ENCODE results near the gene WWP2.
"Not testable (repeated sequence)": the region's sequence is repeated elsewhere in the genome, so short reads cannot be mapped to it uniquely, and the experiment has no call there.

The WWP2 gene

DNA sequence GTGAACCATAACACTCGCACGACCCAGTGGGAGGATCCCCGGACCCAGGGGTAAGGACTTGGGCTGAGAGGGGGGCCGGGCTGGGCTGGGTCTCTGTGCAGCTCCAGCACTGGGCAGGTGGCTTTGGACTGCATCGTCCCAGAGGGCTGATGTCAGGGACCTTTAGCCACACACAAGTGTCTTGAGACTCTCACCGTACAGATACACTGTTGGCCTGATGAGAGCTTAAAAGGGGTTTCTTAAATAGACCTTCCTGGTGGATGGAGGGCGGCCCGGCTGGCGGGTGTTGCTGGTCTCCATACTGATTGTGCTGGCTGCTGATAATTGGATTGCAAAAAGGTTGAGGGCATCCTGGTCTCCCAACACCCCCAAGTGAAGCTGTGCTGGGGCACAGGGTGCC lies 167.3 kb downstream of the WWP2 start:
- no peak for DNase-seq

DNA sequence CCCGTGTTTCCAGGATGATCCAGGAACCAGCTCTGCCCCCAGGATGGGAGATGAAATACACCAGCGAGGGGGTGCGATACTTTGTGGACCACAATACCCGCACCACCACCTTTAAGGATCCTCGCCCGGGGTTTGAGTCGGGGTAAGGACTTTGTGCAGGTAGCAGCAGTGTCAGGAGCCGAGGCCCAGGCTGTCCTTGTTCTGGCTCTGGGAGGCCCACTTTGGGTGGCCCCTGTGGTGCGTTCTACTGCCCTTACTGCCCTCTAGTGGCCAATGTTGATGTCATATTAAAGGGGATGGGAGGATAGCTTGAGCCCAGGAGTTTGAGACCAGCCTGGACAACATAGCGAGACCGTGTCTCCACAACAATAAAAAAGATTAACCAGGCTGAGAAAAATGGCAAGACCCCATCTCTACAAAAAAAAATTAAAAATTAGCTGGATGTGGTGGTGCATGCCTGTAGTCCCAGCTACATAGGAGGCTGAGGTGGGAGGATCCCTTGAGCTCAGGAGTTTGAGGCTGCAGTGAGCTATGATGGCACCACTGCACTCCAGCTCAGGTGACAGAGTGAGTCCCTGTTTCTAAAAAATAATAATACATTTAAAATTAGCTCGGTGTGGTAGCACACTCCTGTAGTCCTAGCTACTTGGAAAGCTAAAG lies 168.1 kb downstream of the WWP2 start:
- peak; percentile 63 for DNase-seq

DNA sequence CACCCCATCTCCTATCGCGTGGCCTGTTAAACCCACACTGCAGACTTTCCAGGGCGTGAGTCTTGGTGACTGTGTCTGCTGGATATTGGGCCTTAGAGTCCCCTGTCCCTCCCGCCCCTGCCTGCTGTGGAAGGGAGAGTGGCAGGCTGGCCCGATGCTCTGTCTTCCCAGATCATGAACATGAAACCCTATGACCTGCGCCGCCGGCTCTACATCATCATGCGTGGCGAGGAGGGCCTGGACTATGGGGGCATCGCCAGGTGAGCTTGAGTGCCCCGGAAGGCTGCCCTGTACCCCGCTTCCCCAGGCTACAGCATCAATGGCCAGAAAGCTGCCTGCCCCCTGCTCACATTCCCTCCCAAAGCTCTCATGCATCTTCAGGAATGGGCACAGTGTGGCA lies 169.5 kb downstream of the WWP2 start:
- DNase-seq = no peak

DNA sequence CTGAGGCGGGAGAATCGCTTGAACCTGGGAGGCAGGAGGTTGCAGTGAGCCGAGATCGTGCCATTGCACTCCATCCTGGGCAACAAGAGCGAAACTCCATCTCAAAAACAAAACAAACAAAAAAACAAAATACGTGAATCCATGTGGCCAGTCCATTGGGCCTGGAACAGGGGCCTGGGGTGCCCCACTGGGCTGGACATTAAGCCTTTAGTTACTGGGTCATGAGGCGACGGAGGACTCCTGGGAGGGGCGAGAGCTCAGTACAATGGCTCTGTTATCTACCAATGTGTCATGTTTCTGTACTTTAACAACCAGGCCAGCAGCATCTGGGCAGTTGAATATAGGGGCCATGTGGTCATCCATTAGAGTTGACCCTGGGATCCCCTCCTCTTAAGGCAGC lies 170.1 kb downstream of the WWP2 start:
- no peak for DNase-seq

DNA sequence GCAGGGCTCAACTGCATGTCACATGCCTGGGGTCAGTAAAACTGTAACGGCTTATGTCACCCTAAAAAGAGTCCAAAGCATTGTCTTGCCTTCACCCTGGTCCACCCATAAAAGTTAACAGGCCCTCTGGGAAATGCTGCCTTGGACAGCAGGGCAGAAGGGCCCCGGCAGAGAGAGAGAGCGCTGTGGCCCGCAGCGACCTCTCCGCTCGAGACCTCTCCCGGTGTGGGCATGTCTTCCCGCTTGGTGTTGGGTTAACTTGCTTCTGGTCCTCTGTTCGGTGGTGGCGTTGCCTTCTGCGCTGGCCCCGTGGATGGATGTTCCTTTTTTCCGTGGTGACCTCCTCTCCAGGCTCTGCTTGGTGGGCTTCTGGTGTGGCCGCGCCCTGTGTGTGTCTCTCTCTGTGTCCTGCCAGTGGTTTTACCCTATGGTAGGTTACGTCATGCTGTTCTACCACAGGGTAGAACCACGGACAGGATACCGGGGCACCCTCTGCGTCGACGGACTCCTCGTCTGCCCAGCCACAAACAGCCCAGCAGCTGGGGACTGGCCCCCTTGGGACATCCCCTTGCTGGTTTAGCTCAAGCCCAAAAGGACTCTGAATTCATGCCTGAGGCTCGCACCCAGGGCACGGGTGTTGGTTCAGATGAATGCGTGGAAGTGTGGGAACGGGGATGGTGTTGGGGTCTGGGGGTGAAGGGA lies 170.7 kb downstream of the WWP2 start:
- DNase-seq = no peak

DNA sequence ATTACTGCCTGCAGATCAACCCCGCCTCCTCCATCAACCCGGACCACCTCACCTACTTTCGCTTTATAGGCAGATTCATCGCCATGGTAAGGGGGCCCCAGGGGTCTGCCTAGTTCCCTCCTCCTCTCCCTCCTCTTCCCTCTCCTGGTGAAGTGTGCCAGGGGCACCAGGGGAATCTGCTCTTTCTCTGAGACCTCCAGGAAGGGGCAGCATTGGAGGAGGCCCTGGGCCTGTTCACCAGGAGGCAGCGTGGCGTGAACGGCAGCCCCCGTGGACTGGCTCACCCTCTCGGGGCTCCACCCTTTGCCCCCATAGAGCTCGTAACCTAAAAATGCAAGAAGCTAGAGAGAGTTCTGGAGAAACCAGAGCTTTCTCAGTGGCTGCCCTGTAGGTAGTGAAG lies 171.9 kb downstream of the WWP2 start:
- no peak for DNase-seq

DNA sequence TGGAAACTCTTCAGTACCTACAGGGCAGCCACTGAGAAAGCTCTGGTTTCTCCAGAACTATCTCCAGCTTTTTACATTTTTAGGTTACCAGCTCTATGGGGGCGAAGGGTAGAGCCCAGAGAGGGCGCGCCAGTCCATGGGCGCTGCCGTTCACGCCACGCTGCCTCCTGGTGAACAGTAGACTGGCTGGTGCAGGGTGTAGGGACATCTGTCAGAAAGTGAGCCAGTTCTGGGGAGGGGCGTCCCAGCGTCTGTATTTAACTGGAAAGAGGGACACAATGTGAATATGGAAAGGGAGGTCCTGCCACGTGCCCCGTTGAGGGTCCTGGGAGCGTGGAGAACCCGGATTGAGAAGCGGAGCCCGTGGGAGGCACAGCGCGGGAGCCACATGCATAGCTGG lies 172.6 kb downstream of the WWP2 start:
- DNase-seq = no peak

DNA sequence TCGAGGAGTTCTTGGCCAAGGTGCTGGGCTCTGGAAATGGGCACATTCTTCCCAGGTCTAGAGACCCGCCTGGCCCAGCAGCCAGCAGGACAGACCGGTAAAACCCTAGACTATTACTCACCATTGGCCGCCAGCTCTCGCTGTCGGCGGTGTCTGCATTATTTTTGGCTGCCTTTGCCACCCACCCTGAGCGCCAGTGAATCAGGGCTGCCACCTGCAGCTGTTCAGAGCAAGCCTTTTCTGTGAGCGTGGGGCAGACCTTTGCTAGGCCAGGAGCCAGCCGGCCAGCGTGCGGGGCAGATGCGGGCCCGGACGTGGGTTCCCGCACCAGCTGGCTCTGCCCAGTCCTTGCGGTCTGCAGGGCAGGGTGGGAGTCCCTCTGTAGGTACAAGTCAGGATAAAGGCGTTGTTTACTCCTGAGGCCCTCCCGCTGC lies 173.2 kb downstream of the WWP2 start:
- DNase-seq = no peak

DNA sequence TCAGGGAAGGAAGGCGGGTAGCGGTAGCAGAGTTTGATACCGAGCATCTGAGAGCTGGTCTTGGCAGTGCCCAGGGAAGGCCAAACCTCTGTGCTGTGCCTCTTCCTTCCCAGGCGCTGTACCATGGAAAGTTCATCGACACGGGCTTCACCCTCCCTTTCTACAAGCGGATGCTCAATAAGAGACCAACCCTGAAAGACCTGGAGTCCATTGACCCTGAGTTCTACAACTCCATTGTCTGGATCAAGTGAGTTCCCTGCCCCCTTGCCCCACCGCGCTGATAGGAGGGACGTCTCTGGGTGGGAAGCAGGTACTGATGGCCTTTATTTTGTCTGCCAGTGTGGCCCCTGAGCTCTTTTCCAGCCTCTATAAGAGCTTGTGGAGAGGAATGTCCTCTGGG lies 173.6 kb downstream of the WWP2 start:
- DNase-seq = no peak

DNA sequence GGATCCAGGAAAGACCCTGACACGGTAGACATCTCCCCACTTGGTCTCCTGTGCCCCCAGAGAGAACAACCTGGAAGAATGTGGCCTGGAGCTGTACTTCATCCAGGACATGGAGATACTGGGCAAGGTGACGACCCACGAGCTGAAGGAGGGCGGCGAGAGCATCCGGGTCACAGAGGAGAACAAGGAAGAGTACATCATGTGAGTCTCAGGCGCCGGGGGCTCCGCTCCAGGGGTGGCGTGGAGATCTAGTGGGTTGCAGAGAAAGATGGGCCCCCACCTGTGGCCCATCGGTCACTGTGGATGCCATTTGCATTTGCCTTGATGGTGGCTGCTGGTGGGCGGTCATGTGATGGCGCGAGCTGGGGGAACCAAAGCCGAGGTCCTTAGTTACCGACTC lies 174.1 kb downstream of the WWP2 start:
- no peak for DNase-seq

DNA sequence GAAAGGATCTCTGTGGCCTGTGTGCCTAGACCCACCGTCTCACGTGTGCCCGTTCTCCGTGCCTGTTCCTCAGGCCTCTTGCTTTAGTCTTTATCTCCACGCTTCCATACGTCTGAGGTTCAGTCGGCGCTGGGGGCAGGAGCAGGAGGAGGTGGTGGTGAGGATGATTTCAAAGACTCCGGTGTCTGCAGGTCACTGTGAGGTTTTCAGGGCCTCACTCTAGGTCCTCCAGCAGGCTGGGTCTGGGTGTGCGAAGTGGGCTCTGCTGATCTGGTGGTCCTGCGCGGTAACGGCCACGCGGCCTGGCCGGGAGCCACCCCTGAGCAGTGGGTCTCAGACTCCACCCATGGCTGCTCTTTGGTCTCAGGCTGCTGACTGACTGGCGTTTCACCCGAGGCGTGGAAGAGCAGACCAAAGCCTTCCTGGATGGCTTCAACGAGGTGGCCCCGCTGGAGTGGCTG lies 174.6 kb downstream of the WWP2 start:
- DNase-seq = no peak

DNA sequence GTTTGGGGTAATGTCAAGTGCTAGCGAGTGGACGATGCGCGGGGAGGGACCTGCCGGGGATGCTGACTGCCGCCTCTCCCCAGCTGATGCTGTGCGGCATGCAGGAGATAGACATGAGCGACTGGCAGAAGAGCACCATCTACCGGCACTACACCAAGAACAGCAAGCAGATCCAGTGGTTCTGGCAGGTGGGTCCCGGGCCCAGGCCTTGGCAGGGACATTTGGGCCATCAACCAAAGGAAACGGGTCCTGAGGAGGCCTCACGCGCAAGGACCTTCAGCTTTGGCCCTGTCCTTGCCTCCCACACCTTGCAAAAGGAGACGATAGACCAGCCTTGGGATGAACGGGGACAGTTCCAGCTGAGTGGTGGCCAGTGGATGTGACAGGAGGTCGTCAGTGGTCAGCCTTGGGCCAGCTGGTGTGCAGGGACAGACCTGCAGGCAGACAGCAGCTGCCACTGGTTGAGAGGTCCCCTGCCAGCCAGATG lies 175.4 kb downstream of the WWP2 start:
- DNase-seq = no peak

DNA sequence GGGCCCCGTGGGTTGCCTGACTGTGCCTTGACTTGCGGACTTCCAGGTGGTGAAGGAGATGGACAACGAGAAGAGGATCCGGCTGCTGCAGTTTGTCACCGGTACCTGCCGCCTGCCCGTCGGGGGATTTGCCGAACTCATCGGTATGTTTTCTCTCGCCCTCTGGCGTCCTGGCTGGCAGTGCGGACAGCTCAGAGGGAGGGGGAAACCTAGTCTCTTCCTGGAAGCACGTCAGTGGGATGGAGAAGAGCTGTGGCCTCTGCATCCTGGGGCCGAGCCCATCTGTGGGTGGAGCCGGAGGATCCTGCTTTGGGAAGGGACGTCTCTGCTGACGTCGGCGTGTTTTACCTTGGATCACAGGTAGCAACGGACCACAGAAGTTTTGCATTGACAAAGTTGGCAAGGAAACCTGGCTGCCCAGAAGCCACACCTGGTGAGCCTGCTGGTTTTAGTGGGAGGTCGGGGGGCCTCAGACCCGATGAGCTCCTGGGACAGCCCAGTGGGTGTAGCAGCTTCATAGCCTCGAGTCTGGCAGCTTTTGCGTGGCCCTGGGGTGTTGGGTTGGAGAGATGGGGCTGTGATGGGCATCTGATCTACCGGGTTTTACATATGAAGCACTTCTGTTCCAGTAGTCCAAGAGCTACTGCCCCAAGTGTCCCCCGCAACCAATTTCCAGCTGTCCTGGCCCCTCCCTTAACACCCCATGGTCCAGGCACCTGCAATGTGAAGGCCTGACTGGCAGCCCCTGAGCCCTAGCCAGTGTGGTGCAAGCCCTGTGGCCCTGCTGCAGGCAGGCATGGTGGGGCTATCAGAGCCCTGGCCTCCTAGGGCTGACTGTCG lies 177.1 kb downstream of the WWP2 start:
- DNase-seq = no peak

DNA sequence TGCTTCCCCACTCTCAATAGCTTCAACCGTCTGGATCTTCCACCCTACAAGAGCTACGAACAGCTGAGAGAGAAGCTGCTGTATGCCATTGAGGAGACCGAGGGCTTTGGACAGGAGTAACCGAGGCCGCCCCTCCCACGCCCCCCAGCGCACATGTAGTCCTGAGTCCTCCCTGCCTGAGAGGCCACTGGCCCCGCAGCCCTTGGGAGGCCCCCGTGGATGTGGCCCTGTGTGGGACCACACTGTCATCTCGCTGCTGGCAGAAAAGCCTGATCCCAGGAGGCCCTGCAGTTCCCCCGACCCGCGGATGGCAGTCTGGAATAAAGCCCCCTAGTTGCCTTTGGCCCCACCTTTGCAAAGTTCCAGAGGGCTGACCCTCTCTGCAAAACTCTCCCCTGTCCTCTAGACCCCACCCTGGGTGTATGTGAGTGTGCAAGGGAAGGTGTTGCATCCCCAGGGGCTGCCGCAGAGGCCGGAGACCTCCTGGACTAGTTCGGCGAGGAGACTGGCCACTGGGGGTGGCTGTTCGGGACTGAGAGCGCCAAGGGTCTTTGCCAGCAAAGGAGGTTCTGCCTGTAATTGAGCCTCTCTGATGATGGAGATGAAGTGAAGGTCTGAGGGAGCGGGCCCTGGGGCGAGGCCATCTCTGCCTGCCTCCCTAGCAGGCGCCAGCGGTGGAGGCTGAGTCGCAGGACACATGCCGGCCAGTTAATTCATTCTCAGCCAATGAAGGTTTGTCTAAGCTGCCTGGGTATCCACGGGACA lies 177.9 kb downstream of the WWP2 start:
- no peak for DNase-seq

DNA sequence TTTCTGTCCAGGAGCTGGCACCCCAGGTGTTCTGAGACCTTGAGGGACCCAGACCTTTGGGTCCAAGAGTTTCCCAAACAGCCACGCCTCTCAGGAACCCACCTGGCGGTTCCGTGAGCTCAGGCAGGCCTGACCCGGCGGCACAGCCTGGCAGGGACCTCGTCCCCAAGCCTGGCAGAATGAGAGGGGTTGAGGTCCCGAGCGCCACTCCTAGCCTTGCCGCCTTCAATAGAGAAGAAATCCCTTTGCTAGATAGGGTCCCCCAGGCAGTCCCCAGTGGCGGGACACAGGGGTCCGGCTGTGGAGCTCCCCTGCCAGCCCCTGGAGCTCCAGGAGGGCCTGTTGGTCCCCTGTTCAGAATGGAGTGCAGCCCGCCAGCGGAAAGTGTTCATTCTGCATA lies 178.5 kb downstream of the WWP2 start:
- DNase-seq = no peak

DNA sequence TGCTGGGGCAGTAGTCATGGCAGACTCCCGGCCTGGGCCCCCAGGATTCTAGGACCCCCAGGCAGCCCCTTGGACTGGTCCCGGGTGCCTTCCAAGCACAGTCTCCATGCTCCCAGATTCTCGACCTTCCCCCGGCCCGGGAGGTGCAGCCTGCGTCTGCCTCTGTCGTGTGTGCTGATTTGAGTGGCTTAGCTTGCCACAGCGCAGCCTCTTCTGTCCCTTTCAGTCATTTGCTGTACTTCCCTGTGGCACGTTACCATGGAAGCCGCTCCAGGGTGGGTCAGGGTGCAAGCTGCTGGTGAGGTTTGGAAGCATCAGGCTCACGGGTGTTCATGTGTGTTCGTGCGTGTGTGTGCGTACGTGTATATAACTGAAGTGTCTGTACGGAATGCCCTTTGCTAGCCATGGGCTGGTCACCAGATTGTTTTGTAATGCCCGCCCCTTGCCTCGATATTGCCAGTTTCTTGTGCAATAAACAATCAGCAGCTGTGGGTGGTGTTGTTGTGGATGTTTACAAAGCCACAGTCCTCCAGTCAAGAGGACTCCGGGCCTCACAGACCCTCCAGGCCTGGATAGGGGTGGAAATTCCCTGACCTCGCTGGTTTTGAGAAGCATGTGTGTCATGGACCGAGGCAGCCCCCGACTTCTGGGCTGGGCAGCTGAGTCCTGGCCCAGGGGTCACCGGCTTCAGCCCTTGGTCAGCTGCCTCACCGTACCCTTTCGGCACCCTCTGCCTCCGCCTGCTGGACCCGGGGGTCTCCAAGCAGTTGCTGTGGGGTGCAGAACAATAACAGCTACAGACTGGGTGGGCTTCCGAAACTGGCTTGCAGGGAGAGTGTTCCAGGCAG lies 179.3 kb downstream of the WWP2 start:
- no peak for DNase-seq

DNA sequence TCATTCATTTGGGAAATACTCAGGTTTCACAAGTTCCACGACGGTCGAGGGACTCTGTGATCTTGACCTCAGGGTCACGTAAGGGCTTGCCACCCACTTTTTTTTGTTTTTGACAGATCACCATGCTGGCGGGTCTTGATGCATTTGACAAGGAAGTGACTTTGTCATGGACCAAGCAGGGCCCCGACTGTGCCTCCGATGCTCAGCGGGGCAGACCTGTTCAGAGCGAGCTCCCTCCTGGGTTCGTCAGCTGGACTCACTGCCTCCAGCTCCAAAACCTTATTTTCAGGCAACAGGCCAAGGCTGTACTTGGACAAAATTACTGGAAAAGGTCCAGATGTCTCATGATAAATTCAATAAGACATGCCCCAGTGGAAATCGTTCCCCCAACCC lies 180.0 kb downstream of the WWP2 start:
- no peak for DNase-seq

DNA sequence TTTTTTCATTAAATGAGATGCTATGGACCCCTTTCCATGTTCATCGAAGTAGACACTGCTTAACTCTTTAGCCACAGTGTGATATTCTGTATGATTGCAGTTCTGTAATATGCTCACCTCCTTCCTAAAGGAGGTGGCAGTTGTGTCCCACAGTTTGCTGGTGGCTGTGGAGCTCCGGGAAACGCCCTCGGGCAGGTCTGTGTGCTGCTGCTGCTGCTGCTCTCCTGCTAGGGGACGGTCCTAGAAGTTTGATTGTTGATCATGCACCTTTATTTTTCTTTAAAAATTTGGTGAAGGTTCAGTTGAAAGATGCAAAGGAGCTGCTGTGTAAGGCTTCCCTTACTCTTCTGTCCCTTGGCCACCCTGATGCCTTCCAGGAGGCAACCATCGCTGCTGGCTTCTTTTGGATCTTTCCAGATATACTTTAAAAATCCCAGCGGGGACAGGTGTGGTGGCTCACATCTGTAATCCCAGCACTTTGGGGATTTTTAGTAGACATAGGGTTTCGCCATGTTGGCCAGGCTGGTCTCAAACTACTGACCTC lies 180.6 kb downstream of the WWP2 start:
- no peak for DNase-seq

DNA sequence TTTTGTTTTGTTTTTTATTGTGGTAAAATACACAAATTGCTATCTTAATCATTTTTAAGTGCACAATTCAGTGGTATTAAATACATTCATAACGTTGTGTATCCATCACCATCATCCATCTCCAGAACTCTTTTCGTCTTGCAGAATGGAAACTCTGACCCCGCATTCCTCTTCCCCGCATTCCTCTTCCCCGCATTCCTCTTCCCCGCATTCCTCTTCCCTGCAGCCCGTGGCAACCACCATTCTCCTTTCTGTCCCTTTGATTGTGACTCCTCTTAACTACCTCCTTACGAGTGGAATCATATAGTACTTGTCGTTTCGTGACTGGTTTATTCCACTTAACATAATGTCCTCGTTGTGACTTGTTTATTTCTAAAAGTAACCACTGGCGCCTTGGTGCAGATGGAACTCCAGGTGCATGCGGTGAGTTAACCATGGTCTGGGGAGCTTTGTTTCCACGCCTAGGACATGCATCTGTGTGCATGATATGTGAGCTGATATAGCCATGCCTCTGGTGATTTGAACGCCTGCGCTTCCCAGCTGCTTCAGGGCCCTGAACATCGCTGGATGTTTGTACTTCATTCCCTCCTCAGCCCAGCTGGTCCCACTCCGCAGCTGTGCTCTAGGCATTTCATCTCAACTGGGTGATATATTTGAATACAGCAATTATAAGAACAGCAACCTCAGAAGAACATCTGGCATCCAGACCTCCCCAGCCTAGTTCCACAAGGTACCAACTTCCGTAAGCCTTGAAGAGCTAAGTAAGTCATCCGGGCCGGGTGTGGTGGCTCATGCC lies 181.3 kb downstream of the WWP2 start:
- DNase-seq = not testable (repeated sequence)

DNA sequence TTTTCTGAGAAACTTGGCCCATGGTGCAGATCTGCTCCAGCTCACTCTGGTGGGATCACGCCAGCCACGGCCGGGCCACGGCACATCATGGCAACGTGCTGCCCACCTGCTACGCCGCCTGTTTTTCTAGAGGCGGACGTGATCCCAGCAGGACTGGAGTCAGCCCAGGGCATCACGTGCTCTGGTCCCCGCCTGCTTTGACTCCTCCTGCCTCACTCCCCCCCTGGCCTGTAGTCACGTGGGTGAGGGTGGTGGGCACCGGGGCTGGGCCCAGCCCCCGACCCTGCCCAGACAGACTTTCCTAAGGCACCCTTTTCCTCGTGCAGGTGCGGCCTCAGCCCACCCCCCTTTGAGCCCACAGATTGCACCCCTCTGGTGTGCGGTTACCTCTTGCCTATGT lies 188.3 kb downstream of the WWP2 start:
- not testable (repeated sequence) for DNase-seq

Measured in fibroblast of skin of right biceps (primary cell).